GM18517 (cell line): ENCODE data around the gene RBM15.
A peak's percentile ranks its signal among the peaks of the same experiment; 100 is the strongest.

Source experiments
- ATAC-seq: cut with Tn5 transposase; IDR thresholded peaks from one replicate; pipeline ENCODE4 v1.9.1; 2021; ENCODE audit warnings: mild to moderate bottlenecking, moderate library complexity; ENCODE audit not compliant: unreplicated experiment

RBM15 gene

GRCh38 chr1:110348771-110349170 lies 9.6 kb downstream of the RBM15 start:
- ATAC-seq: no peak

- ATAC-seq: no peak
These were observed 11.2 kb downstream of the RBM15 start for GRCh38 chr1:110350360-110350759.

DNA sequence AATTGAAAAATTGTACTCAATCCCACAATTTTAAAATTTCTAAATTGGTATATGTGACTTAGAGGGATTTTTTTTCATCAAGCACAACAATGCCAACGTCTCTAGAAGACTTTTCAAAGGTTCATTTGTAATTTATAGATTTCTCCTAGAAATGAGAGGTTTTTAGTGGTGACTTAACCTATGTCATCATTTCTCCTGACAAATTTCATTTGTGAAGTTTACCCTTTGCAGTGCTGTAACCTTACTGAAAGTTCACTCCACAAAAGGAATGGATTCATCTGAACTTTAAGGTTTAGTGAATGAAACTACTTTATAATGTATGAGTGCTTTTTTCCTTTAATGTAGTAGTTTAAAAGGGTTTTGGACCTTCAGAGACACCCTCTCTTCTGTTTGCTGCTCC lies 16.1 kb downstream of the RBM15 start:
- ATAC-seq: no peak

DNA sequence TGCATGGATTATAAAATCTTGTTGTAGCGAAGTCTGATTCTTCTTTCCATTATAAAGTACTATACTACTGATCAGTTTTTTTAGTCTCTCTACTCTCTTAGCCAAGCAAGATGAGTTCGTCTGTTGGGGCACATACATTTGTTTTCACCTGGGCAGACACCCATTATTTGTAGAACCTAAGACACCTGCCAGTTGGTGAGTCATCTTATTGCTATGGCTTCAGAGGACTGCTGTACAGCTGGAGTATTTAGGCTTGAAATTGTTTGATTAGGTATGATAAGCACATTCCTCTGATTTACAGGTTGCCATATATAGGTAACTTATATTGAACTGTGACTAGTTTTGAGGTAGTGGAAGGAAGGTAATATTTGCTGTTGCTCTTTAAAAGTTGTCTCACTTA lies 17.2 kb downstream of the RBM15 start:
- no peak for ATAC-seq

GRCh38 chr1:110360431-110360830 lies 21.3 kb downstream of the RBM15 start:
- ATAC-seq: no peak

DNA sequence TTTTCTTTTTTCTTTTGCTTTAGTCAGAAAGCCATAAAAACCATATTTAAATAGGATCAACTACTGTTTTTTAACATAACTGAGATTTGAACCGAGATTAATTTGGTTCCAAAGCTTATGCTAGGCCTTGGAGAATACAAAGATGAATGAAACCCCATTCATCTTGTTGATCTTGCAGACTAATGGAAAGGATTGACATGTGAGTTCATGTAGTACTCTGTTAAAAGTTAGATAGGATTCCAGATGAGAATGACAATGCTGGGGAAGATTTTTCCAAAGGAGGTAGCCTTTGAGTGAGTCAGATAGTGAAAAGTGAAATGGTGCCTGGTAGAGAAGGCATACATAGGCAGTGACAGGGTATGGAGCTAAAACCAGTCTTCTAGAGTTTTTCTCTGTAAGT lies 22.7 kb downstream of the RBM15 start:
- no peak for ATAC-seq

GRCh38 chr1:110364221-110364620 lies 25.0 kb downstream of the RBM15 start:
- ATAC-seq: no peak

DNA sequence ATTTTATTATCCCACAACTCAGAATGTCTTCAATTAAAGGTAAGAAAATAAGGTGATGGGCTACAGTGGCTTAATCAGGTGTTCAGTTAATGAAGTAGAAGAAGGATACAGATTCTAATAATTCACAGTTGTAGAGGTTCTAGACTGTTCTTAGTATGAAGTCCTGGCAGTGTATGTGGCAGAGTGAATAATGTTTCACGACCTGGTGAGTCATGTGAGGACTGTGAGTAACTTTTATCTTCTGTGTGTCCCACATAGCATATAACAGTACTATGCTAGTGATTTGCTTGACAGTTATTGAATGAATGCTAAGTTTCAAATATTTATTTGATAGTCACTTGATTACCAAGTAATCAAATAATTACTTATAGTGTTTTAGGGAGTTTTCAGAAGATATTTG lies 31.6 kb downstream of the RBM15 start:
- ATAC-seq: no peak

DNA sequence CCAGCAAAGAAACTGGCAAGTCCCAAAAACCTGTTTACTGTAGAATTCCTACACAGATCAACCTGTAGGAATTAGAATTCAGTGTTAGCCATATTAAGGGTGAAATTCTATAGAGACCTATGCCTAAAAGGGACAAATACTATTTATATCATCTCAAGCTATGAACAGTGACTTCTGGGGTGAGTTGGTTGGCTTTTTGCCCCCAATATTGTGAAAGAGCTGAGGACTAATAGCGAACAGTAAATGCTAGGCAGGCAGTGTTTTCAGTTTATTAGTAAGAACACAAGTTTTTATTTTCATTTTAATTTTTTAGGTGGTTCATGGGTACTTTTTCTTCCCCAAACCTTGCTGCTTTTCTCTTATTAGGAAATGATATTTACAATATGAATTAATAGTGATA lies 36.3 kb downstream of the RBM15 start:
- ATAC-seq: no peak

DNA sequence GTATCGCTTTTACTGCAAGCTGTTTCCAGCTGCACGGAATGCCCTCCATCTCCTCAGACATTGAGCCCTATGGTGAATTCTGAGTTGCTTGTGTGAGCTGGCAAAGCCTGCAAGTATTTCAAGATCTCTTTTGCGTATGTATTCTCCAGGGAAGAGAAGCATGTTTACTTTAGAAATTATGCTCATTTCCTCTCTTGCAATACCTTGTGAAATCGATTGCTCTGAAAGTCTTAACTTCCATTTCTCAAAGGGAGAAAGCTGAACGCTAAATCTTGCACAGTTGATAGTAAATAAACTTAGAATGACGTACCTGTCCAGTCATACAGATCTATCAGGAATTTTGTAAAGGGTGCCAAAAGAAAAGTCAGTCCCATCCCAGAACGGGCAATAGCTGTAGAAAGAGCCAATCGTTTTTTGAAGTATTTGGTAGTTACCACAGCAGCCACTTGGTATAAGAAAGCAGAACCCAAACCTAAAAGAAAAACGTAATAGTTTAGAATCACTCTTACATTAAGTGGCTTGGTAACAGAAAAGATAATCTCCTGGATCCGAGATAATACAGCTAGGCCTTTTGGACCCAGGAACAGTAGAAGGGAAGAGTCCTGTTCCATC lies 41.6 kb downstream of the RBM15 start:
- no peak for ATAC-seq

DNA sequence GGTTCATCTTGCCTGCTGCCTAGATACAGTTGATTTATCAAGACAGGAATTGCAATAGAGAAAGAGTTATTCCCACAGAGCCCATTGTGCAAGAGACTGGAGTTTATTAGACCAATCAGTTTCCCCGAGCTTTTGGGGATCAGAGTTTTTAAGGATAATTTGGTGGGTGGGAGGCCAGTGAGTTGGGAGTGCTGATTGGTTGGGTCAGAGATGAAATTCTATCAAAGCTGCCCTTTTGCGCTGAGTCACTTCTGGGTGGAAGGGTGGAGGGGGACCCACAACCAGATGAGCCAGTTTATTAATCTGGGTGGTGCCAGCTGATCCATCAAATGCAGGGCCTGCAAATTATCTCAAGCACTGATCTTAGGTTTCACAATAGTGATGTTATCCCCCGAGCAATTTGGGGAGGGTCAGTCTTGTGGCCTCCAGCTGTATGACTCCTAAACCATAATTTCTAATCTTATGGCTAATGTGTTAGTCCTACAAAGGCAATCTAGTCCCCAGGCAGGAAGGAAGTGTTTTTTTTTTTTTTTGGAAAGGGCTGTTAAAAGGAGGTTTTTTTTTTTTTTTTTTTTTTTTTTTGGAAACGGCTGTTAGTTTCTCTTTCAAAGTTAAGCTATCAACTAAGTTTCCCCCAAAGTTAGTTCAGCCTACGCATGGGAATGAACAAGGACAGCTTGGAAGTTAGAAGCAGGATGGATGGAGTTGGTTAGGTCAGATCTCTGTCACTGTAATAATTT lies 44.2 kb downstream of the RBM15 start:
- ATAC-seq: no peak

DNA sequence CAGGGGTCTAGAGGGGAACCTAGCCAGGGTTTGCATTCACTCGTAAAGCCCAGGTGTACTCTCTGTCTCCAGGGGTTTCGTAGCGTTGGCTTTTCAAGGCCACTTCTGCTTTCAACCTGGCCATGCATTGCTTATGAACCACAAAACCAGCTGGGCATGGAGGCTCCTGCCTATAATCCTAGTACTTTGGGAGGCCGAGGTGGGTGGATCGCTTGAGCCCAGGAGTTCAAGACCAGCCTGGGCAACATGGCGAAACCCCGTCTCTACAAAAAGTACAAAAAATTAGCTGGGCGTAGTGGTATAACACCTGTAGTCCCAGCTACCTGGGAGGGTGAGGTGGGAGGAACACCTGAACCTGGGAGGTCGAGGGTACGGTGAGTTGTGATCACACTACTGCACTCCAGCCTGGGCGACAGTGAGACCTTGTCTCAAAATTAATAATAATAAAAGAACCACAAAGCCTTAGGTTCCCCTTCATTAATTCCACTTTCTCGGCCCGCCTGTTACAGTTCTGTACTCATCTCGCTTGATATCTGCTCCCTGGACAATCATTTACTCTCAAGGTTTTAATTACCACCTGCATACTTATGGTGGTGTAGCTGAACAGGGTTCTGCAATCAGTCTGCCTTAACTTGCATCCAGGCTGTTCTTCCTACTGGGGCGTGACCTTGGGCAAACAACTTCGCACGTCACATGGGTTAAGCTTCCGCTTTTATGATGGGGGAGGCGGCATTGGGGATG lies 45.6 kb downstream of the RBM15 start:
- ATAC-seq: peak; percentile 51

- ATAC-seq: no peak
These were observed 46.2 kb downstream of the RBM15 start for GRCh38 chr1:110385369-110385768.

- no peak for ATAC-seq
These were observed 48.0 kb downstream of the RBM15 start for GRCh38 chr1:110387048-110387754.

DNA sequence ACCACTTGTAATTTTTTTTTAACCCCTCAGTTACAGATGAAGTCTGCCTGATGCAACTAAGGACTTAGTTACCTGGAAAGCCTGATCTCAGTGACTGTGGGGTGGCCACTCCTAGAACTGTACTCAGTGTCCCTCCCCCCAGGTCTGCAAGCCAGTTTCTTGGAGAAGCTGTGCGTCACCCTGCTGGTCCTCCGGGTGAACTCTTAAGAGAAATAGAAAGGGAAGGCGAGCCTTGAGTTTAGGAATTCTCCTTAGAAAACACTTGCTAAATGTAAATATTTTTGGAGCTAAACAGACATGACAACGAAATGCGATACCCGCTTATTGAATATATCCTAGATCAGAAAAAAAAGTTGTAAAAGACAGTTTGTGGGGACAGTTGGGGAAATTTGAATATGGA lies 50.9 kb downstream of the RBM15 start:
- no peak for ATAC-seq

DNA sequence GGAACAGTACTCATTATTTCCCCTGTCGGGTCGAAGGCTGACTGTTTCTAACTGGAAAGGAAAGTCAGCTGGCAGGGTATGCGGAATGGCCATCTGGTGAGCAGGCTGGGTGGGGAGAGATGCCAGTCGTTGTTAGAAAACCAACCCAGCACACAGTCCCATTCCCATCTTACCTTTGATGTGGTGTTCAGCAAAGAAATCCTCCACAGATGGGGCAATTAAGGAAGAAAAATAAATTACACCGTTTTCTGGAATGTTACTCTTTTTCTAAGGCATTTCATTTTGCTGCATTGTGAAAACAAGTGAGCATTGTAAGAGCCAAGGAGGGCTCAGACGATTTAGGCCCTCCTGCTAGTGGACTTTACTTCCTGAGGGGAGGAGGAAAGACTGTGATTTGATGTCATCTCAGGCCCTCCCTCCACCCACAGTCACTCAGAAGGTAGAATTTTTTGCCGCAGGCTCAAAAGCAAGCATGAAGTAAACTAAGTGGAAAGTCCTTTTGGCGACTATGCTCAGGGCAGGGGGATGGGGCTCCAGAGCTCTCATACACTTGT lies 51.6 kb downstream of the RBM15 start, which contains the start of gene SLC16A4:
Gene SLC16A4 (minus strand): TSS at position 335 of the 554 bp plus-strand sequence. CDS start 1,703 bp downstream, outside the sequence.
- ATAC-seq: no peak

DNA sequence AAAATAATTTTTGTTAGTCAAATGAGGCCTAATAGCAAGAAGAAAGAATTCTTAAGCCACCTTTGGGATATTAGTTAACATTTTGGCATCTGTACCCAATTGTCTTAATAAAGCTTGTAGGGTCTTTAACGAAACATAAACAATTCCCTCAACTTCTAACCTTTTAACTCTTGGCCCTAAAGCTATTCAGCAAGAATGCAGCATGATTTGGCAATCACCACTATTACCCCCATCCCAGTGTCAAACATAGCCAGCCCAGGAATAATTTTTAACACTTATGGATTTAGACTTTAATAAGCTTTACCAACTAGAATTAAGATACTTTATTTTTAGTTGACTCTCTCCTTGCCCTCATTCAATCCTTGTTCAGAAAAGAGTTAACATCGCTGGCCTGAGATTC lies 54.1 kb downstream of the RBM15 start:
- no peak for ATAC-seq

GRCh38 chr1:110393691-110394492 lies 54.7 kb downstream of the RBM15 start:
- no peak for ATAC-seq

GRCh38 chr1:110394493-110394820 lies 55.3 kb downstream of the RBM15 start:
- ATAC-seq: no peak
